SH-SY5Y (cell line): Measurements from ENCODE around the gene TNNC2.

Experiments used
- GATA2 ChIP-seq: IDR thresholded peaks from 2 replicates; pipeline ENCODE4 v1.6.1; 2011; ENCODE audit warnings: mild to moderate bottlenecking, low read depth, low read length
- GATA3 ChIP-seq: IDR thresholded peaks from 2 replicates; pipeline ENCODE4 v1.6.1; 2011; ENCODE audit warnings: low read depth, mild to moderate bottlenecking, low read length, moderate library complexity

DNA sequence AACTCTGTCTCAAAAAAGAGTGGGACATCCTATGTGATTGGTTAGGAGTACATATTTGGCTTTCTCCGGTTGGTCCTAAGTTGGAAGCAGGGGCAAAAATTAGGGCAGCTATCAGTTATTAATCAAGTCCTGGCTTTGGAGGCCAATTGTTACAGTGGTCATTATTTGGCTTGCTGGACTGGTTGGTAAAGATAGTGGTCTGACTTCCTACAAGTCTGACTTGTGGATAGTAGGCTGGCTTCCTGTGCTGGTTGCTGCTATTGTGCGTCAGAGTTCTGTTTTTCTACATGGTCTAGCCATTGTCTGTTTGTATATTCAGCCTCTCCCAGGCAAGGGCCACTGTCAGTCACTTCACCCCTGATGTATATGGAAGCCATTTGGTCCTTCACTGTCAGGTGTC lies 23.1 kb upstream of the TNNC2 start:
- TF ChIP-seq GATA2 (no peak), GATA3 (no peak)
